ENCODE results near the gene CCL7.
A peak's percentile ranks its signal among the peaks of the same experiment; 100 is the strongest.

CCL7 gene

DNA sequence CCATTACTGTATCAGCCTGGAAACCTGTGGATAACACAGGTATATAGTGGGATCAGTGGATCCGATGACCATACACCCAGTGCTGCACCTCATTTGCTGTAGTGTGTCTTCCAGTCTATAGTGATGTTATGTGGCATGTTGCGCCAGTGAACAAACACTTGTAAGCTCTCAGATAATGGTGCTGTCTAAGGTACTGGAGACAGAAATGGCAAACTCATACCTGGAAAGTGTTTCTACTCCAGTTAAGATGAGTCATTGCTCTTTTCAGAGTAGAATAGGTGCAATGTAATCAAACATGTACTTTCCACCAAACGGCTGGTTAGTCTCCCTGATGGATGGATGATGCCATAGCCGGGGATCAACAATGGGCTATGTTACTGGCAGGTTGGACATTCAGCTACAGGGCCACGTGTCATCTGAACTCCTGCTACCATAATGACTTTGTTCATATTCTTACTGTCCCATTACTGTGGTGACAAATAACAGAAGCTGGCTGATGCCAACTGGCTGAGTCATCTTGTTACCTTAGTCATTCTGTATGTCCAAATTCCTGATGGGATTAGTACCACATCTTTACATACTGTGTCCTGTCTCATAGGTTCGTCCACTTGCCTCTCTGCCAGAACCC lies 21.8 kb downstream of the CCL7 start:
- no peak for DNase-seq

DNA sequence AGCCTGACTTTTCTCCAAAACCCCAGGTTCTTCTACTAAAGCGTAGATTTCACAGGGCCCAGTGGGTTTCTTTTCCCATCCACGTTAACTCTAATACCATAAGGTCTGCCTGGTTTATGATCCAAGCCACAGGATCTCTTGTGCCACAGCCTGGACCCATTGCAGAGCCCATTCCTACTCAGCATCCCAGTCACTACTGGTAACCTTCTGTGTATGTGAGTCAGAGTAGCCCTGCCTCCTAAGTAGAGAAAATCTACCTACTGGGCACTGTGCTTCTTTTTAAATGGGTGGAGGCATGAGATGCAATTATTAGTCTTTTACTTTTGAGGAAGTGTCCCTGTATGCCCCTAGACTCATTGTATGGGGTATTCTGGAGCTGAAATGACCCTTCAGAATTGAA lies 29.0 kb downstream of the CCL7 start:
- no peak for DNase-seq

DNA sequence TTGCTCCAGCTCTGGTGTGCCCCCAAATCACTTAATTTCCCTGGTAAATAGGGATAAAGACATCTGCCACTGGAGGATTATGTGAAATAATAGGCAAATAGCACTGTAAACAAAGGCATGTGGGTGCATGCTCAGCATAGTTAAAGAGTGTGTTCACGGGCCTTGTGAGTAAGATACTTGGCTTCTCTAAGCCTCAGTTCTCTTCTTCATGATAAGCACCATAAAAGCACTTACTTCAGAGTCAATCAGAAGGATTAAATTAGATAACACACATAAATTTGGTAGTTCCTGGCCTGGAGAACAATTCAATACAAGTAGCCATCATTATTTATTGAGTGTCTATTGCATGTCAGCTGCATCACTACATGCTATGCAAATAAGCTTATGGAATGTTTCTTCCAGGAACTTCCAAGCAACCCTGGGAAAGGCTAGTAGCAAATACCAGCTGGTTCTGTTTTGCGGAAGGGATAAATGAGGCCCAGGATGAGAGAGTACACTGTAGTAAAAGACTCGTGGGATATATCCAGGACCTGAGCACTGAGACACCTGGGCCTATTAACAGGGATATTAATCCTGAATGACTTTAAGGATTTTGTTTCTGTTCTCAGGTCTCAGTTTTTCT lies 30.0 kb downstream of the CCL7 start:
- DNase-seq, result peak; percentile 27

DNA sequence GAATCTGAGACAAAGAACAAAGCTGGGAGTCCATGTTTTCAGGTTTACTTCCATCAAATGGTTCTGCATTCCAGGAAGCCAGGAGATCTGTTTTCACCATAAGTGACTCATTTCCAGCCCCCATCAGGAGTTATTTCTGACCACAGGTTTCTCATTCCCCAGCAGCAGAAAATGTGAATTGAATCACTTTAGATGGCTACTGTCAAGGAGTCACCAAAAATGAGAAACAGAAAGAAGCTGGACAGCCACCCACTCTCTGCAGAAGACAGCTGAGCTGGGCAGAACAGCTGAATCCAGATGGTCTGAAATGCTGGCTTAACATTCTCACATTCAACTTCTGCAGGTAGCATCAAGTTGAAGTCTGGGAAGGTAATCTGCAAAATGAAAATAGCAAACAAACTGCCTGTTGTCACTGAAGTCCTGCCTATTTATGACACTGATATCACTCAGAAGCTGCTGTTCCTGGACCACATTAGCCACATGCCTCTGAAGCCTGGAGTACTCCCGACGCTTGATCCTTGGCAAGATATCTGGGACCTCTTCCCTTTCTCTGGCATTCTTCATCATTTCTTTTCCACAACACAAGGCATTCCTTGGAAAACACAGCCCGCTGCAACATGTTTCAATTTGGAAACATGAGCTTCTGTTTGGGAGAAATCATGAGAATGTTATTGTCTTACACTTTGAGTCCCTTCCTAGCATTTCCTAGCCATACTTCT lies 30.8 kb downstream of the CCL7 start:
- DNase-seq, result no peak

DNA sequence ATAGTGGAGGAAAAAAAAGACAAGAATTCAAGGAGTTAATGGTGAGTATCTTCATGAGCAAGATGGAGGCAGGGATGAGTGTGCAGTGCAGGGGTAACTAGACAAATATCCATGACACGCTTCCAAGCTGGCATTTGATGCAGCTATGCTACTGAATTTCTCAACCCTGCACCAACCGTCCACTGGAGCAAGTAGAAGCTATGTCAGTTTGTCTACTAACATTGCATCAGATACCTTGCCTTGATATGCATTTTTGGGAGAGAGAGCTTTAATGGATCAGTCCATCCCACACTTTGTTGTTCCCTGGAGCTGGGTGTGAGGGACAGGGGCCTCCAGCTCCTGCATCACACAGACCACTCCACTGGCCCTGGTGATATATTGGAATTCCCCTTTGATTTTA lies 32.0 kb downstream of the CCL7 start:
- DNase-seq, result no peak

DNA sequence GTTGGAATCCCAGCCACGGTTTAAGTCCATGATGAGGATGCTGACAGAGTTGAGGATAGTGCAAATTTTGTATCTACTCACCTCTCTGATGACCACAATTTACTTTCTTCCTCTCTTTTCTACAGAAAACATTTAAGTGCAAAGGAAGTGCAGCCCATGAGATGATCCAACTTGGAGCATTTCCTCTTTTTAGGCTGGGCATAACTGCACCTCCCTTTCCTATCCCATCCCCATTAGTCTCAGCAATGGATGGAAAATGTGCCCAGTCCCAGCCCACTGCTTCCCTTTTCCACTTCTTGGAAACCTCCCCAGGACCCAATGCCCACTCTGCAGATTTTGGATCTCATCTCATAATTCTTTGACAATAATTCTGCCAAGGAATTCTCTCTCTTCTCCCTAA lies 32.6 kb downstream of the CCL7 start:
- no peak for DNase-seq

DNA sequence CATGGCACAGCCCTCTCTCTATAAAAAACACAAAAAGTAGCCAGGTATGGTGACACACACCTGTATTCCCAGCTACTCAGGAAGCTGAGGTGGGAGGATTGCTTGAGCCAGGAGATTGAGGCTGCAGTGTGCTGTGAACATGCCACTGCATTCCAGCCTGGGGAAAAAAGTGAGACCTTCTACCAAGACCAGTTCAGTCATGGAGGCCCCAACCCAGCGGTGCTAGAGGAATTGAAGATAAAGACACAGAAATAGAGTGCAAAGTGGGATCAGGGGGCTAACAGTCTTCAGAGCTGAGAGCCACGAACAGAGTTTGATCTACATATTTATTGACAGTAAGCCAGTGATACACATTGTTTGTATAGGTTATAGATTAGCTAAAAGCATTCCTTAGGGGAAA lies 33.6 kb downstream of the CCL7 start:
- no peak for DNase-seq

DNA sequence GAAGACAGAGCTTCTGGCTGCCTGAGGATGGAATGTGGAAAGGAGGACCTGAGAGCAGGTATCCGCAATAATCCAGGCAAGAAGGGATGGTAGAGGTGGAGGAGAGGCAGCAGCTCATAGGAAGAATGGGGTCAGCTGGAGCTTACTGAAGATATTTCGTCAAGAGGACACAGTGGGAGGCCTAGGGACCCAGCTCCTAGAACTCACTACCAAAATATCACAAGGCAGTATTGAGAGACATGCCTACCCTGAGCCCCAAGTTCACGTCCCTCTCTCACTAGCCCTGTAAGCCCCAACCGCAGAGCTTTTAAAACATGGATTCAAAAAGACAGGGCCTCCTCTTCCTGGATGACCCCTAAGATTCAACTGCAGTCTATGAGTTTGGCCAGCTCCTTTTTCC lies 35.0 kb downstream of the CCL7 start:
- no peak for DNase-seq

DNA sequence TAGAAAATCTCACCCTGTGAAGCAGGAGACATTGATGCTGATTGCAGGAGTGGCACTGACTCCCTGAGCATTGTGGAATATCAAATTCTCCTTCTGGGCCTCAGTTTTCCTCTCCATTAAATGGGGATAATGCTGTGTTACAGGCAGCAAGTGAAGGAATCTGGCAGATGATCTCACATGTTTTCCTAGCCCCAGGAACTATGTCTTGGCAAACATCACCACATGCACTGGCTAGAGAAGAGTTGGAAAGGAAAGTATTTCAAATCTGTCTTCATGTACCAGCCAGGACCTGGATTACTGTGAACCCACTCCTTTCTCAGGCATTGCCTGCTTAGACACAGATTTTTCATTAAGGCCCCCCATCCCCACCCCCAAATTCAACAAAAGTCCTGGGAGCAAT lies 35.6 kb downstream of the CCL7 start:
- DNase-seq, result no peak

DNA sequence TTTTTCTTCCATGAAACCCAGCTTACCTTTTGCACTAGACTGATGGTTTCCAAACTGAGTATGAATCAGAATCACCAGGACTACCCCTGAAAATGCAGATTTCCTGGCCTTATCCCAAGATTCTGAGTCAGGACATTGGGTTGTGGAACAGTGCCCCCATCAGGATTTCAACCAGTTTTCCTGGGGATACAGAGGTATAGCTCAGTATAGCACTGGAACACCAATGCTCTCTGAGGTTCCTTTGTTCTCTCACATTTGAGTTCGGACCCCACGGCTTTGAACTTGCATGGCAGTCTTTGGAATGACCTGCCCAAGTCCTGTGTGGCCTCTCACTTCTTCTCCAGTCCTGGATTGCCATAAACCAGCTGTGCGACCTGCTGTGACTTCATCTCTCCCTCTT lies 36.4 kb downstream of the CCL7 start:
- DNase-seq, result no peak

DNA sequence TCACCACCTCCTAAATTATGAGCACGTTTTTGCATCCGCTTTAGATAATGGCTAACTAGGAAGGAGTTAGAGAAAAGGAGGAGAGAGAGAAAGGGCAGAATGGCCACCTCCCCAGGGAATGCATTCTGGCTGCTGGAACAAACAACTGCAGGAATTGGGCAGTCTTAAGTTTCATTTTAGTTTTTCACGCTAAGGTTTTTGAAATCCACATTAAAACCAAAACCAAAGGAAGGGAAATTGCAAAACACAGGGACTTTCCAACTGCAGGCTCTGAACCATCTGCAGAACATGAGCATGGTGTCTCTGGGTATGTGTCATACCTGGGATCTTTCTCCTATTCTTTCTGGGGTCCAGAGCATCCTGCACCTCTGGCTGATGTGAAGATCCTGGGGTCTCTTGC lies 37.1 kb downstream of the CCL7 start:
- no peak for DNase-seq

DNA sequence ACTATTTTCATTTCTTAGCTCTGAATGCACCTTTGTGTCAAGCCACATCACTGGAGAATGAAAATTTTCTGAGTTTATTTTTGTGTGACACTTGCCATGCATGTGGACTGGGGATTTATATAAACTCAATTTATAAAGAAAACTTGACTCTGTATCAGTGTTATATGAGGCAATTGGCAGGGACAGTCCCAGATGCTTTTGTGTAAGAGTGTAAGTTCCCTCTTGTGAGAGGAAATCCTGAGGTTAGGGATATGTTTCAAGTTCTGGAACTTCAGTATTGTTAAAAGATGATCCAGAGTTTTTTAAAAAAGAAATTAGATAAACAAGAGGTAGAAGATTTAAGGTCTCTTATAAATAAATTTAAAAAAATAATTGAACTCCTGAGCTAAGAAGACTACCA lies 38.4 kb downstream of the CCL7 start:
- no peak for DNase-seq

DNA sequence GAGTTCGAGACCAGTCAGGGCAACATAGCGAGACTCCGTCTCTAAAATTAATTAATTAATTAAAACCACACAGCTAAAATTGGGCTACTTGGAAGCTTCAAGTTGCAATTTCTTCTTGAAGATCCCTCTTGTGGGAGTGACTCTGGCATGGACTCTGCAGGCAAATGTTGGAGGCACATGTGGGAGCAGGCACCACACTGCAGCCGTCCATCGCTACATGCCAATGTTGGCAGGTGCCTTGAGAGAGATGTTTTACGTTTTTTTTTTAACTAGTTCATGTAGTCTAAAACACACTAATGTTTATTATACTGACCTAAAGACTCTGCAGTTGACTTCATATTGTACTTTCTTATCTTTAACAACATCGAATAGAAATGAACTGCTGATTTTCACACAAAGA lies 41.3 kb downstream of the CCL7 start:
- DNase-seq, result no peak

DNA sequence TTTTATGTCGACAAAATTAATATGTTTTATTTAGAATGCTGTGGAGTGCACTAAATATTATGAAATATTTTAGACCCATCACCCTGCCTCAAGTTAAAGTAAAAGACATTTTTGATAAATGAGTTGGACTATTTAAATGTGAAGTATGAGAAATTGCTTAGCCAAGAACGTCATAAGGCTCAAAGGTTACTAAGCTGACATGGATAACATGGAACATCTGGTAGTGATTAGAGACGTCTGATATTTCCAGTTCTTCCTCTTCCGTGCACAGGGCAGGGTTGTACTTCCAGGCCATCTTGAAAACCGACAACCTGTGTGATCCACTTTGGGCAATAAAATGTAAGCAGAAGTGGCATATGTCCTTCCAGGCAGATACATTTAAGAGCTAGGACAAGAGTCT lies 42.1 kb downstream of the CCL7 start:
- DNase-seq, result no peak

DNA sequence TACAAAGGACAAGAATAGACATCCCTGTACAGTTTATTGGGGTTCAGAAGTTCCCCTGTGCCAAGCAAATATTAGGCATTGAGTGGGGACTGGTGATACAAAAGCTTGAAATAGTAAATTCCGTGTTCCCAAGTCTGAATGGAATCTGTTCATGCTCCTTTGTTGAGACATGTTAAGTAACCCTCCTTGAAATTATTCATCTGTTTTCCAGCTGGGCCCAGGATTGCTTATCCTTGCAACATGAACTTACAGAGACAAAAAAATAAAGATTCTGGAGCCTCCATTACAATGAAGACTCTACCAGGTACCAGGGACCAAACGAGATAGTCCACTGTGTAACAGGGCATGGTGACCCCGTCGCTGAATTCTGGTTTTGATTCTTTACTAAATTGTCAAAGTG lies 43.1 kb downstream of the CCL7 start:
- no peak for DNase-seq

DNA sequence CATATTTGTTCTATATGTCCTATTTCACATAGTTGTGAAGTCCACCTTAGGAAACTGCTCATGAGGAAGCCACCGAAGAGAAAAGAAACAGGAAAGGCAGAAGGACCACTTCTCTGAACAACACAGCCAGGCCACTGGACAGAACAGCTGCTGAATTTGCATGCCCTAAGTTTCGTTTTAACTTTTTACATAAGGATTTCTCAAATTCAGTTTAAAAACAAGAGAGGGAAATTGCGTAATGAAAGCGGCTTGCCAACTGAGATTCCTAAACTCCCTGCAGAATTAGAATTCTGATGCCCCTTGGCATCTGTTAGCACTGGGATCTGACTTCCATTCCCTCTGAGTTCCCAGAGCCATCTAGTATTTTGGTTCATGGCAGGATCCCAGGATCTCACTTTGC lies 44.3 kb downstream of the CCL7 start:
- DNase-seq, result no peak

DNA sequence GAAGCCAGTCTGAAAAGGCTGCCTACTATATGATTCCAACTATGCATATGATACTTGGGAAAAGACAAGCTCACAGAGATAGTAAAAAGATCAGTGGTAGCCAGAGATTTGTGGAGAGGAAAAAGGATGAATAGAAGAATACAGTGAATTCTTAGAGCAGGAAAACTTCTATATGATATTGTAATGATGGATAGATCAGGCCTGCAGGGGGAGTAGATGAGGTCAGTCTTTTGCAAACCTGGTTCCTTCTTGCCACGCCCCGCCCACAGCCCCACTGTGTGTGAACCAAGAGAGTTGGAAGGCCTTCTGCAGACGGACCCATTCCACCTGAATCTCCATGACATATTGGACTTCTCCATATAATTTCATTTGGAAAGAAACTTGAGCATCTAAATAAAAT lies 48.5 kb downstream of the CCL7 start:
- DNase-seq, result no peak

DNA sequence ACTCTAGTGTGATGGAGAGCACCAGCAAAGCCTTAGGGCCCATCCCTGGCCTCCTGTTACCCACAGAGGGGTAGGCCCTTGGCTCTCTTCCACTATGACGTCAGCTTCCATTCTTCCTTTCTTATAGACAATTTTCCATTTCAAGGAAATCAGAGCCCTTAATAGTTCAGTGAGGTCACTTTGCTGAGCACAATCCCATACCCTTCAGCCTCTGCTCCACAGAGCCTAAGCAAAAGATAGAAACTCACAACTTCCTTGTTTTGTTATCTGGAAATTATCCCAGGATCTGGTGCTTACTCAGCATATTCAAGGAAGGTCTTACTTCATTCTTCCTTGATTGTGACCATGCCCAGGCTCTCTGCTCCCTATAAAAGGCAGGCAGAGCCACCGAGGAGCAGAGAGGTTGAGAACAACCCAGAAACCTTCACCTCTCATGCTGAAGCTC lies 49.0 kb downstream of the CCL7 start, which contains the start of gene CCL8:
Gene CCL8, plus strand, starts transcription at position 397 of the 445 bp plus-strand sequence. CDS start 67 bp downstream, outside the sequence.
- no peak for DNase-seq

Data from NCI-H2171 treated with DMSO at 0.1 percent for 48 hours (cell line).